ENCODE data around the gene DNAAF5.

DNA sequence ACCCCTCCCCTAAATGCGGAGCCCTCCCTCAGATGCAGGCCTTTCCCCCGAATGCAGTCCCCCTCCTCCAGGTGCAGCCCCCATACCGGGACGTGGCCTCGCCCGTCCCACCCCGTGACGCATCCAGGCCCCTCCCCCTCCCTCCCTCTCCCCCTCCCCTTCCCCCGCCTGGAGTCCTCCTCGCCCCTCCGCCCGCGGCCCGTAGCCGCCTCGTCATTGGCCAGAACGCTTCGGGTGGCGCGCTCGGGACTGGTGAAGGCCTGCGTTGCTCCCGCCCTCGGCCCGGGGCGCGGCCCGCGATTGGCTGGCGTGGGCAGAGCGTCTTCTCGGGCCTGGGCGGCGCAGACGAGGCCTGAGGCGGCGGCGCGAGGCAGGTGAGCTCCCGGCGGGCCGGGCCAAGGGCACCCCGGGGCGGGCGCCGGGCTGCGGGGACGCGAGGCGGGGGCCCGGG, 89.8 kb downstream of the DNAAF5 start:
- TF ChIP-seq, protein P1, sequence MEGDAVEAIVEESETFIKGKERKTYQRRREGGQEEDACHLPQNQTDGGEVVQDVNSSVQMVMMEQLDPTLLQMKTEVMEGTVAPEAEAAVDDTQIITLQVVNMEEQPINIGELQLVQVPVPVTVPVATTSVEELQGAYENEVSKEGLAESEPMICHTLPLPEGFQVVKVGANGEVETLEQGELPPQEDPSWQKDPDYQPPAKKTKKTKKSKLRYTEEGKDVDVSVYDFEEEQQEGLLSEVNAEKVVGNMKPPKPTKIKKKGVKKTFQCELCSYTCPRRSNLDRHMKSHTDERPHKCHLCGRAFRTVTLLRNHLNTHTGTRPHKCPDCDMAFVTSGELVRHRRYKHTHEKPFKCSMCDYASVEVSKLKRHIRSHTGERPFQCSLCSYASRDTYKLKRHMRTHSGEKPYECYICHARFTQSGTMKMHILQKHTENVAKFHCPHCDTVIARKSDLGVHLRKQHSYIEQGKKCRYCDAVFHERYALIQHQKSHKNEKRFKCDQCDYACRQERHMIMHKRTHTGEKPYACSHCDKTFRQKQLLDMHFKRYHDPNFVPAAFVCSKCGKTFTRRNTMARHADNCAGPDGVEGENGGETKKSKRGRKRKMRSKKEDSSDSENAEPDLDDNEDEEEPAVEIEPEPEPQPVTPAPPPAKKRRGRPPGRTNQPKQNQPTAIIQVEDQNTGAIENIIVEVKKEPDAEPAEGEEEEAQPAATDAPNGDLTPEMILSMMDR (IDR thresholded peaks at IDR 0.05), result no peak
- peak; percentile 71 to 72 for TF ChIP-seq POLR2A (IDR thresholded peaks at IDR 0.05)
